Ascending aorta (tissue), 2 donors: Measurements from ENCODE around the gene UBXN4. TPM values are rescaled to one million over a fixed set of nuclear protein-coding genes. Genes with fewer than 3 reads are reported as not detected.
"Not testable (repeated sequence)": the region's sequence is repeated elsewhere in the genome, so short reads cannot be mapped to it uniquely, and the experiment has no call there.

Experiments
- DNase-seq, 2 donors: peaks; one replicate each; pipeline ENCODE4 v3.0.0-alpha.2; 2019; ENCODE audit warnings: low spot score in 2 of 2
- H3K27ac ChIP-seq, 2 donors: fragments of 200-600 bp; sonication (generic); one replicate each; pipeline ENCODE4 v1.5.1; 2016 to 2017; ENCODE audit warnings: mild to moderate bottlenecking in 1 of 2
- H3K27me3 ChIP-seq: fragments of 200-600 bp; sonication (generic); one replicate; pipeline ENCODE4 v1.5.1; 2017
- H3K36me3 ChIP-seq, 2 donors: fragments of 200-600 bp; sonication (generic); one replicate each; pipeline ENCODE4 v1.5.1; 2016
- H3K4me1 ChIP-seq, 2 donors: fragments of 200-600 bp; sonication (generic); one replicate each; pipeline ENCODE4 v1.5.1; 2016 to 2017; ENCODE audit warnings: mild to moderate bottlenecking in 1 of 2
- H3K4me3 ChIP-seq, 2 donors: fragments of 200-600 bp; sonication (generic); one replicate each; pipeline ENCODE4 v1.5.1; 2016 to 2017; ENCODE audit warnings: mild to moderate bottlenecking in 1 of 2
- H3K9me3 ChIP-seq, 2 donors: fragments of 200-600 bp; sonication (generic); one replicate each; pipeline ENCODE4 v1.5.1; 2016
- intact Hi-C: fragments of 100-400 bp; cut with DNase I; formaldehyde crosslinking; loops from one replicate; pipeline ENCODE4 v1.15.1; 2023
- total RNA-seq: library from RNA; depleted of rRNA; stranded (reverse); fragments of >200 nt; gene quantifications from one replicate; pipeline ENCODE4 v1.1.0, GENCODE V29; 2016
- TF ChIP-seq, protein P1 (sequence below), 3 experiments: fragments of 200-600 bp in 2 of 3; fragments of 450-650 bp in 1 of 3; sonication (generic) in 2 of 3; IDR thresholded peaks; one replicate each; pipeline ENCODE4 v1.5.1; 2016 to 2019; ENCODE audit warnings: antibody characterized with exemption in 3 of 3, mild to moderate bottlenecking in 1 of 3, moderate library complexity in 1 of 3

The UBXN4 gene
- total RNA-seq, 1 donor from 2014 or later: 14.8 TPM

DNA sequence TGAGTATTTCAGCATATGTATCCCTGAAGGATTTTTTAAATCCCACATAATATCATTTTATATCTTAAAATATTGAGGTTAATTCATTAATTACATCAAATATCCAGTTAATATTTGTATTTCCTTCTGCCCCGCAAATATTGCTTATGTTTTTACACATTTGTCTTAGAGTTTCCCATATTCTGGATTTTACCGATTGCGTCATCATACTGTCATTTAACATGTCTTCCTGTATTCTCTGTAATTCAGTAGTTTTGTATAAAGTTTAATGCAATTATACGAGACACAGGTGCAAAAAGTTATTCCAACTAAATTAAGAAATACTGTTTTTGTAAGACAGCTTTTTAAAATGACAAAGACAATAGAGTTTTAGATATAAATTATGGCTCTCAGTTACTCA, 33.5 kb upstream of the UBXN4 start:
- no peak overlapping the region for H3K27ac ChIP-seq
- TF ChIP-seq, protein P1, sequence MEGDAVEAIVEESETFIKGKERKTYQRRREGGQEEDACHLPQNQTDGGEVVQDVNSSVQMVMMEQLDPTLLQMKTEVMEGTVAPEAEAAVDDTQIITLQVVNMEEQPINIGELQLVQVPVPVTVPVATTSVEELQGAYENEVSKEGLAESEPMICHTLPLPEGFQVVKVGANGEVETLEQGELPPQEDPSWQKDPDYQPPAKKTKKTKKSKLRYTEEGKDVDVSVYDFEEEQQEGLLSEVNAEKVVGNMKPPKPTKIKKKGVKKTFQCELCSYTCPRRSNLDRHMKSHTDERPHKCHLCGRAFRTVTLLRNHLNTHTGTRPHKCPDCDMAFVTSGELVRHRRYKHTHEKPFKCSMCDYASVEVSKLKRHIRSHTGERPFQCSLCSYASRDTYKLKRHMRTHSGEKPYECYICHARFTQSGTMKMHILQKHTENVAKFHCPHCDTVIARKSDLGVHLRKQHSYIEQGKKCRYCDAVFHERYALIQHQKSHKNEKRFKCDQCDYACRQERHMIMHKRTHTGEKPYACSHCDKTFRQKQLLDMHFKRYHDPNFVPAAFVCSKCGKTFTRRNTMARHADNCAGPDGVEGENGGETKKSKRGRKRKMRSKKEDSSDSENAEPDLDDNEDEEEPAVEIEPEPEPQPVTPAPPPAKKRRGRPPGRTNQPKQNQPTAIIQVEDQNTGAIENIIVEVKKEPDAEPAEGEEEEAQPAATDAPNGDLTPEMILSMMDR (IDR thresholded peaks at IDR 0.05): no peak
- intact Hi-C loops: no loop called here
- H3K9me3 ChIP-seq: no peaks in the 10 kb centered on the region
- H3K27me3 ChIP-seq: no peaks in the 10 kb centered on the region
- DNase-seq: no peak
- H3K36me3 ChIP-seq: peaks cover 0 to 4% of the 10 kb centered on the region in 2 donors
- H3K4me1 ChIP-seq: no peaks in the 10 kb centered on the region
- no peak overlapping the region for H3K4me3 ChIP-seq

DNA sequence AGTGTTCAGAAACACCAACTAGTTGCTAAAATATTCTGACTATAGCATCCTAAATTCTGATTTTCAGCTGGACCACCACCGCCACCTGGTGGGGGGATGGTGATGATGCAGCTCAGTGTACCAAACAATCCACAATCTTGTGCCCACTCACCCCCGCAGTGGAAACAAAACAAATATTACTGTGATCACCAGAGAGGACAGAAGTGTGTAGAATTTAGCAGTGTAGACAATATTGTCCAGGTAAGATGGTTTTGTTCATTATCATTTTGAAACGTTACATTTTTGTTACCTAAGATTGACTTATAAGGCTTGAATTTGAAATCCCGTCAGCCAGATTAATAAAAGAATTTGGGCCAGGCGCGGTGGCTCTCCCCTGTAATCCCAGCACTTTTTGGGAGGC, 31.7 kb upstream of the UBXN4 start:
- Histone ChIP-seq H3K4me1 (no peaks in the 10 kb centered on the region), H3K27ac (no peak overlapping the region), H3K4me3 (no peak overlapping the region), H3K27me3 (no peaks in the 10 kb centered on the region), H3K9me3 (no peaks in the 10 kb centered on the region), H3K36me3 (peaks cover 0 to 4% of the 10 kb centered on the region in 2 donors)
- peak in 1 of 2 donors; percentile 71 for DNase-seq
- TF ChIP-seq, protein P1 (IDR thresholded peaks at IDR 0.05): peak; percentile 73 to 94 (median 91)
- intact Hi-C loops: loop anchor here (1.0 to 5.0 kb wide), 2 partner anchors 706 to 723 kb away; no protein-coding TSS in a partner anchor

DNA sequence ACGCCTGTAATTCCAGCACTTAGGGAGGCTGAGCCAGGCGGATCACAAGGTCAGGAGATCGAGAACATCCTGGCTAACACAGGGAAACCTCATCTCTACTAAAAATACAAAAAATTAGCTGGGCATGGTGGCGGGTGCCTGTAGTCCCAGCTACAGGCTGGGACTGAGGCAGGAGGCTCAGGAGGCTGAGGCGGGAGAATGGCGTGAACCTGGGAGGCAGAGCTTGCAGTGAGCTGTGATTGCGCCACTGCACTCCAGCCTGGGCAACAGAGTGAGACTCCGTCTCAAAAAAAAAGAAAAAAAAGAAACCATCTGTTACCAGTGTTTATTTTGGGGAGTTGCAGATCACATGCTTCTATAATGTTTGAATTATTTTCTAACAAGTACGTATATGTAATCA, 26.6 kb upstream of the UBXN4 start:
- H3K36me3 ChIP-seq: peaks cover 4 to 28% of the 10 kb centered on the region in 2 donors
- DNase-seq, H3K27ac ChIP-seq, H3K4me3 ChIP-seq, H3K9me3 ChIP-seq, H3K27me3 ChIP-seq, H3K4me1 ChIP-seq, intact Hi-C loops: not testable (repeated sequence)

DNA sequence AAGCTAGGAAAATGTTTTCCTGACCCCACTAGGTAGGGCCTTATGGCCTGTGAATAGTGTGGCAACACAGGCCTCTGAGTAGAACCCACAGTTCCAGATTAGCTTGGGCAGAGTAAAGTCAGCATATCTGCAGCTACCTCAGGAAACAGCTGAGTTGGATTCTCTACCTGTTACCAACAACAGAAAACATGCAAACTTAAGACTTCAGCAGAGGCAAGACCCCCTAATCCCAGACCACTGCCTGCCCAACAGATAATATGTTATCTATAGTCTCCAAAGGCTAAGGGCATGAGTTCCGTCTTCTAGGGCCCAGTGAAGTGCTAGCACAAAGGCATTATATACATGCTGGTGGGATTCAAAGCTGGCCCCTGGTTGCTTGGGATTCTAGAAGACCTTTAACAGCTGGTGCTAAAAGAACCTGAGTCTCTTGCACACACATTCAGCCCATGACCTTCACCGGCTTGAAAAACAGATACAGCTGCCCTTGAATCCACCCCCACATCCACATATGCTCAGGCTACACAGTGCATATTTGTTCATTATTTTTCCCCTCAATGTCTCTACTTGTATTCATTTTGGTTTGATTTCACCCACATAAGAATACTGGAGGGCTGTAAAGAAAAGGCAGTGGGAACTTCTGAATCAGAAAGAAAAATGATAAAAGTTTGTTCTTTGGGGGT, 13.5 kb upstream of the UBXN4 start:
- TF ChIP-seq, protein P1 (IDR thresholded peaks at IDR 0.05): no peak
- no peaks in the 10 kb centered on the region for H3K4me1 ChIP-seq
- H3K27ac ChIP-seq: no peak overlapping the region
- DNase-seq: no peak
- no peak overlapping the region for H3K4me3 ChIP-seq
- intact Hi-C loops: no loop called here
- no peaks in the 10 kb centered on the region for H3K9me3 ChIP-seq
- H3K27me3 ChIP-seq: no peaks in the 10 kb centered on the region
- peaks cover 0 to 9% of the 10 kb centered on the region in 2 donors for H3K36me3 ChIP-seq

DNA sequence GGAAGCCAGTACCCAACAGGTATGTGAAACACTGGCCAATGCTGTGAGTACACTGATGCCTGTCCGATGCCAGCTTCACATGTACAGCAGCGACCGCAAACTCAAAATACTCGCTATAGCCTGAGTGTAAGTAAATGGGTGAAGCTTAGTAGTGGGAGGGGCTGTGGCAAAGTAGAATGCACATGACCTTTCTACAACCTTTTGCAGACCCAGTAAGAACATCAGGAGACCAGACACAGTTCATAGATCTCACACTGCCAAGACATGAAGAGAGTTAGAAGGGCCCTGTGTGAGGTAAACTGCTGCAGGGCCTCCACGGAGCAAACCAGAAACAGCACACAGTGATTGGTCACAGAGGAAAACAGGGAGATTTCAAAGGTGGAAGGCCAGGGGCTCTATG, 9.1 kb upstream of the UBXN4 start:
- DNase-seq: no peak
- Histone ChIP-seq H3K27me3 (no peaks in the 10 kb centered on the region), H3K4me3 (no peak overlapping the region), H3K9me3 (no peaks in the 10 kb centered on the region), H3K4me1 (no peaks in the 10 kb centered on the region), H3K36me3 (no peaks in the 10 kb centered on the region), H3K27ac (no peak overlapping the region)
- TF ChIP-seq, protein P1 (IDR thresholded peaks at IDR 0.05): no peak
- intact Hi-C loops: no loop called here

DNA sequence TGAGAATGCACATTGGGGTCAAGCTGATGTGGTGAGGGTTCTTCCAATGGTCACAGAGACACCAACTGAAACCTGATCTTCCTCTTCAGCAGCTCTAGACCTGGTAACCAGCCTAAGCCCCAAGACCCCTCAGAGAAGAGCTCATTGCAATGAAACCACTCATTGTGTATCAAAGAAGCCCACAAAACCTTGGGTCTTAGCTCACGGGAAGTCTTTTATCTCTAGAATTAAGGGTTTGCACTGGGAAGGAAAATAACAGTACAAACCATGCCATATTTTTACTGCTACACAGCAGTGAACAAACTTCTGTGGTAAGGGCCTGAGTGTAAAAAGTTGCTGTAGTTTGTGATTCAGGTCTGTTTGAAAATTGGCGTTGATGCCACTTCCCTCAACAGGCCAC, 8.6 kb upstream of the UBXN4 start:
- H3K36me3 ChIP-seq: no peaks in the 10 kb centered on the region
- H3K27ac ChIP-seq: no peak overlapping the region
- TF ChIP-seq, protein P1 (IDR thresholded peaks at IDR 0.05): no peak
- no peak for DNase-seq
- no peaks in the 10 kb centered on the region for H3K27me3 ChIP-seq
- no peak overlapping the region for H3K4me3 ChIP-seq
- H3K9me3 ChIP-seq: no peaks in the 10 kb centered on the region
- H3K4me1 ChIP-seq: no peaks in the 10 kb centered on the region
- intact Hi-C loops: no loop called here
